HG03520 (cell line): ENCODE measurements around the gene KYAT1.
"Not testable (repeated sequence)": the region's sequence is repeated elsewhere in the genome, so short reads cannot be mapped to it uniquely, and the experiment has no call there.

Experiments
- ATAC-seq: cut with Tn5 transposase; IDR thresholded peaks from one replicate; pipeline ENCODE4 v1.9.1; 2021; ENCODE audit warnings: mild to moderate bottlenecking, moderate library complexity; ENCODE audit not compliant: unreplicated experiment

The KYAT1 gene

DNA sequence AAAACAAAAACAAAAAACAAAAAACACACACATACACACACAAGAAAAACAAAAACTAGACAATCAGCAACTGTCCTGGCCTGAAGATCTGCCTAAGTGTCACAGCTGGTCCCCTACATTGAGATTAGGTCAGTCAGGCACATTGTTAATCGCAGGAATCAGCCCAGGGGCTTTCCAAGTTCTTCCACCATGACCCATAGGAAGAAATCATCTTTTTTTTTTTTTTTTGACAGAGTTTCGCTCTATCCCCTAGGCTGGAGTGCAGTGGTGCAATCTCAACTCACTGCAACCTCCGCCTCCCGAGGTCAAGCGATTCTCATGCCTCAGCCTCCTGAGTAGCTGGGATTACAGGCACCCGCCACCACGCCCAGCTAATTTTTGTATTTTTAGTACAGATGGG lies 38.6 kb downstream of the KYAT1 start:
- ATAC-seq: not testable (repeated sequence)

DNA sequence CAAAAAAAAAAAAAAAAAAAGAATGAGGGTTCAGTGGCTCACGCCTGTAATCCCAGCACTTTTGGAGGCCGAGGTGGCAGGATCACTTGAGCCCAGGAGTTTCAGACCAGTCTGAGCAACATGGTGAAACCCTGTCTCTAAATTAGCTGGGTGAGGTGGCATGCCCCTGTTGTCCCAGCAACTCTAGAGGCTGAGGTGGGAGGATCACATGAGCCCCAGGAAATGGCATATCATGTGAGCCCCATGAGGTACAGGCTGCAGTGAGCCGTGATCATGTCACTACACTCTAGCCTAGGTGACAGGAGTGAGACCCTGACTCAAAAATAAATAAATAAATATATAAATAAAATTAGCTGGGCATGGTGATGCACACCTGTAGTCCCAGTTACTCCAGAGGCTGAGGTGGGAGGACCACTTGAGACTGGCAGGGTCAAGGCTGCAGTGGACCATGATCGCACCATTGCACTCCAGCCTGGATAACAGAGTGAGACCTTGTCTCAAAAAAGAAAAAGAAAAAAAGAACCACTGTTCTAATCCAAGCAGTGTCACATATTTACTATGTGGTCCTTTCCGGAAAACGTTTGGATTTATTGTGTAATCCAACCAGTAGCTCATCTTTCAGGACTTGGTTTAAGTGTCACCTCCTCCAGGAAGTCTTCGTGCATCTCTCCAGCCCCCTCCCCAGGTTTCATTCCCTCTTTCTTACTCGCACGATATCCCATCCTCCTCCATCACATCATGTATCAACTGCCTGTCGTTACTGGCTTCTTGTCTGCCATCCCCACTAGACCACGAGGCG lies 39.9 kb downstream of the KYAT1 start:
- ATAC-seq: no peak

DNA sequence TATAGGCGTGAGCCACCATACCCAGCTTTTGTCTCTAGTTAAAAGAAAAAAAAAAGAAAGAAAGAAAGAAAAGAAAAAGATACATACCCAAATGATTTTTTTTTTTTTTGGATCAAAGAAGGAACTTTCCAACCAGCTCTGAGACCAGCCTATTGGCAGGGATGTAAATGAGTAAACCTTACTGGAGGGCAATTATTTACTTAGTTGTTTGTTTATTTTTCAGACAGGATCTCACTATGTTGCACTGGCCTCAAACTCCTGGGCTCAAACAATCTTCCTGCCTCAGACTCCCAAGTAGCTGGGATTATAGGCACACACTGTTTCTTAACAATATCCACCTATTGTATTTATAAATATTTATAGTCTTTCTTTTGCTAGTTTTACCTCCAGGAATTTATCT lies 41.2 kb downstream of the KYAT1 start:
- ATAC-seq: no peak

DNA sequence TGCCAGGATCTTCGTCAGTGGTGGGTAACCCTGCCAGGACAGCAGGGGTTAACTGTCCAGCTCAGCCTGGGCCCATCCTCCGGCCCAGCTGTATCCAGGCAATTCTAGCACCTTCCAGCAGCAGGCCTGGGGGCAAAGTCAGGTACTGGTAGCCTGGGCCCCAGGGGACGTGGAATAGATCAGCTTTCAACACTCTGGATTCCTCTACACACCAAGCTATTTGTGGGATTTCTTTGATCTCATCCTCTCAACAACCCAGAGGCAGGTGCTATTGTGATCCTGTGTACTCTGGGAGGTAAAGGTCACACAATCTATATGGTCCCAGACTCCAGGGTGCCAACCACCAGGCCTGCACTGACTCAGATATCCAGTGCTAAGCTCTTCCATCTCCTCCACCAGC lies 43.4 kb downstream of the KYAT1 start:
- no peak for ATAC-seq

DNA sequence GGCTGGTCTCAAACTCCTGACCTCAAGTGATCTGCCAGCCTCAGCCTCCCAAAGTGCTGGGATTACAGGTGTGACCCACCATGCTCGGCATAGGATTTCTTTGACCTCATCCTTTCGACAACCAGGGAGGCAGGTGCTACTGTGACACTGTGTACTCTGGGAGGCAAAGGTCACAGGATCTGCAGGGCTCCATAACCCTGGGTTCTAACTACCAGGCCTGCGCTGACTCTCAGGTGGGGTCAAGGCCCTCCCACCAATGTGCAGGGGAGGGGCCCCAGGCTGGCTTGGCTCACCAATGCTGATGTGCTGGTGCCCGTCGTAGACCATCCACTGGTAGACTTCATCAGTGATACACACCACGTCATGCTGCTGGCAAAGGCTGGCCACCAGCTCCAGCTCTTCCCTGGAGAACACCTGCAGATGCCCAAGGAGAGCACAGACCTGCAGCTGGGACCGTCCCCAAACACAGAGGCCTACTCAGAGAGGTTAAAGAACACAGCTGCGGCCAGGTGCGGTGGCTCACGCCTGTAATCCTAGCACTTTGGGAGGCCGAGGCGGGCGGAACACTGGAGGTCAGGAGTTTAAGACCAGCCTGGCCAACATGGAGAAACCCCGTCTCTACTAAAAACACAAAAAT lies 45.1 kb downstream of the KYAT1 start:
- no peak for ATAC-seq

DNA sequence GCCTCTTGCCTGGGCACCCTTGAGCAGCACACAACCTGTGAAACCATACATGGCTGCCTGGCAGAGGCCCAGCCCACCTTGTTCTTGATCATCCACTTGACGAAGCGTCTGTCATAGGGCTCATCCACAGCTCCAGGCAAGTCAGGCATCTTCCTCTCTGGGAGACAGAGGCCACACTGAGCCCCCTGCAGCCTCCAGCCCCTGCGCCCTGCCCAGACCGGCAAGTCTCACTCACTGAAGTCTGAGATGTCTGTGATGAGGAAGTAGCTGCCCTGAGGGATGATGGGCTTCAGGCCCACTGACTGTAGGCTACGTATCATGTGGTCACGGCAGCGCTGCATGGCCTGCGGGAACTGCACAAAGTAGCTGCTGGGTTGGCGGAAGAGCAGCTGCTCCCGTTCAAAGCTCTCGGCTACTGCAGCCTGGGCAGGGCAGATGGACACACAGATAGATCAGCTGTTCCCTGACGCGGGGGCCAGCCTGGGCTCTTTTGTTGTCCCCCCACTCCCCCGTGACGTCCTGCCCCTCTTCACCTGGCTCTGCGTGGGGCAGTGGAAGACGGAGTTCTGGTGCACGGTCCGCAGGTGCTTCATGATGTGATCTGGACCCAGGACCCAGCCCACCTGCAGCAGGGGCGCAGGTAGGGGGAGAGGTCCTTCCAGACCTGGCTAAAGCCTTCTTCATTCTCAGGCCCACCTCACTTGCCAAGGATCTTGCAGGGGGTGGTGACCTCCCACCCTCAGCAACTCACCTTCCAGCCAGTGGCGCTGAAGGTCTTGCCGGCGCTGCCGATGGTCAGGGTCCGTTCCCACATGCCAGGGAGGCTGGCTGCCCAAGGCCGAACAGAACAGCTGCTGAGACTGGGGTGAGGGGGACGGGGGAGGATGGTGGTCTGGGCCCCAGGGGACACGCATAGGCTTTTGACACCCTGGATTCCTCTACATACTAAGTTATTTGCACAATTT lies 46.2 kb downstream of the KYAT1 start:
- ATAC-seq: no peak

DNA sequence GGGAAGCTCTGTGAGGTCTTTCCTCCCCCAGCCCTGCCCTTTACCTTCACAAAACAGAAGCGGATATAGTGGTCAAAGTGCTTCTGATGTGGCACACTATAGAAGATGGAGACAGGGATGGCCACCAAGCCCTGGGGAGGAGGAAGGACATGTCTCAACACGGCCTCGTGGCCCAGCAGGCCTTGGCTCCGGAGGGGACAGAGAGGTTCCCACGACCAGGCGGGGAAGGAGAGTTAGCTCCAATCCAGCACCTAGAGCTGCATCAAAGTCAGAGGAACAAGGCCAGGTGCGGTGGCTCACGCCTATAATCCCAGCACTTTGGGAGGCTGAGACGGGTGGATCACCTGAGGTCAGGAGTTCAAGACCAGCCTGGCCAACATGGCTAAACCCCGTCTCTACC lies 48.1 kb downstream of the KYAT1 start:
- no peak for ATAC-seq

DNA sequence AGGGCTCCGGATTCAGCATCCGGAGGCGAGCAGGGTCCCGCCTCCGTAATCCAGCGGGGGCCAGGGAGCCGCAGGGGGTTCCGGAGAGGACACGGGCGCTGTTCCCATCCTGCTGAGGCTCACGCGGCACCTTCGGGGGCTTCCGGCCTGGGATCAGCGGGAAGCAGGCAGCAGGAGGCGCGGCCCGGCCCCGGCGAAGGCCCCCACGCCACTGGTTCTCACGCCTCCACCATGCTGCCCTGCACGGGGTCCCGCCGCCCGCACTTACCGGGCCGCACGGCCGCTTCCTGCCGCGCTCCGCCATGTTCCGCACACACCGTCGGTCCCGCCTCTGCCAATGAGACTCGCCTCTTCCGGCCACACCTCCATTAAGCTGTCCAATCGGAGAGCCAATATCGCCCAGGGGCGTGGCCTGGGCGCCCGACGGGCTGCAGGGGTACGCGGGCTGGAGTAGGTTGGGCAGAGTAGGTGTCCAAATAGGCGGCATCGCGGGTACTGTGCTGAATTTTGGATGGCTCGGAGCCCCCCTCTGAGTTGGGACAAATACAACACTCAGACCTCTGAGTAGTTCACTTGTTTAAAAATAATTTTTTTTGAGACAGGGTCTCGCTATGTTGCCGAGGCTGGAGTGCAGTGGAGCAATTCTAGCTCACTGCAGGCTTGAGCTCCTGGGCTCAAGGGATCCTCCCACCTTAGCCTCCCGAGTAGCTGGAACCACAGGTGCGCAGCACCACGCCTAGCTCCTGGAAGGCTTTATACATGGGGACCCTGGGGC lies 52.1 kb downstream of the KYAT1 start, which contains the start of gene SPOUT1:
SPOUT1 (minus strand) TSS at position 318 of the 775 bp plus-strand sequence; CDS start at position 304, 14 bp downstream.
- peak; percentile 95 for ATAC-seq

DNA sequence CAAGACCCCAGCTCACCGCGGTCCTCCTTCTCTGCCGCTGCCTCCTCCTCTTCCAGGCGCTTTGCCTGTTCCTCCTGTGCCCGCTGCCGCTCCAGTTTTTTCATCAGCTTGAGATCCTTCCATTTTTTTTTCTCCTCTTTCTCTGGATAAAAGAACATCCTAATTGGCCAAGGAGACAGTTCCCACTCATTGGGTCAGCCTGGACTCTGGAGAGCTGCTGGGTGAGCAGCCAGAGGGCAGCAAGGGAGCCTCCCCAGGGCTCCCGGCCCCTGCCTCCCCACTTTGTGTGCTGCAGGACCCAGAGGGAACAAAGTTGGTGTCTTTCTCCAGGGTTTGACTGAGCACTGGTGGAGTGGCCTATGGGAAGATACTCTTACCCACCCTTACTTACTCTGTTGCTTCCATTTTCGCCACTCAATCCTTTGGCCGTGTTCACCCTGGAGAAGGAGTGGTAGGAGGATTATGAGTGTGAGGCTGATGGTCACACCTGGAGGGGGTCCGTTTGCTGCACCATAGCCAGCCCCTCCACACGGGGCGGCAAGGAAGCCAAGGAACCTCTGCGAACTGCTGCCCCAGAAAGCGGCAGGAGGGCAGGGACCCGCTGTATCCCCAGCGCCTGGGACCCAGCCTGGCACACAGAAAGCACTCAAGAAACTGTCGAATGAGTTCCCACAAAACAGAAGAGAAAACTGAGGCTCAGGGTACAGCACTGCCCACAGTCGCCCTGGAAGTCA lies 52.9 kb downstream of the KYAT1 start:
- ATAC-seq: no peak

DNA sequence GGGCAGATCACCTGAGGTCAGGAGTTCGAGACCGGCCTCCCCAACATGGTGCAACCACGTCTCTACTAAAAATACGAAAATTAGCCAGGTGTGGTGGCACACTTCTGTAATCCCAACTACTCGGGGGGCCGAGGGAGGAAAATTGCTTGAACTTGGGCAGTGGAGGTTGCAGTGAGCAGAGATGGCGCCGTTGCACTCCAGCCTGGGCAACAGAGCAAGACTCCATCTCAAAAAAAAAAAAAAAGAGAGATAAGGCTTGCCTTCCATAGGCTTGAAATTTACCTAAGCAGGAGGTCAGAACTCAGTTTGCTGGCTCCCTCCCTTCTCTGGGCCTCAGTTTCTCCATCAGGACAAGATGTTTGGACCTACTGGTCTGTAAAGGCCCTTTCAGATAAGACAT lies 53.5 kb downstream of the KYAT1 start:
- ATAC-seq: no peak

DNA sequence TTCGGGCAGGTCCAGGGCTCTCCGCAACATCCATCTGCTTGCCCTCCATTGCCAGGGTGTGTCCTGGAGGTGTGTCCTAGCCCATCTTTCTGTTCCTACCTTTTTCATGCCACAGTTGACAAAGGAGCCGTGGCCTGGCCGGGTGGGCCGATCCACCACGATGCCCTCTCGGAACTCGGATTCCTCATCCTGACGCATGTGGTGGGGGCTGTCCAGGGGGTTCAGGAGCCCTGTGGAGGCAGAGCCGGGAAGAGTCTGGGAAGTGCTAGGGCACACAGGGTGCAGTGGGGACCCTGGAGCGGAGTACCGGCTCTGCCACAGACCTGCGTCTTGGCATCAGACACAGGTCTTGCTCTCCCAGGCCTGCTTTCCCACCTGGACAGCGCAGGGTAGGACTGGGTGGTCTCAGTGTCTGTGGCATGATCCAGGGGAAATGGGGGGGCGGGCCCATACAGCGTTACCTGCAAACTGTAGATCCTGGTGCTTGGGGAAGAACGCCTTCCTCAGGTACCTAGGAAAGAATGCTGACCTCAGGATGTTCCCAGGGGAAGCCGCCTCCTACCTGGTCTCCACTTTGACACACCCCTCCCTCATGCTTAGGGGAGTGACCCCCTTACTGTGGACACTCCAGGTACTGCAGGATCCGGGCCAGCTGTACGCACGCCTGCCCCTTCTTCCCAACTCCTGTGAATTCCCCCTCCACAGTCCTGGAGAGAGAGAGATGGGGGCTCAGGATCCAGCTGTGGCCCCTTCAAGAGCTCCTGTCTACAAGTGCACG lies 55.6 kb downstream of the KYAT1 start:
- no peak for ATAC-seq

DNA sequence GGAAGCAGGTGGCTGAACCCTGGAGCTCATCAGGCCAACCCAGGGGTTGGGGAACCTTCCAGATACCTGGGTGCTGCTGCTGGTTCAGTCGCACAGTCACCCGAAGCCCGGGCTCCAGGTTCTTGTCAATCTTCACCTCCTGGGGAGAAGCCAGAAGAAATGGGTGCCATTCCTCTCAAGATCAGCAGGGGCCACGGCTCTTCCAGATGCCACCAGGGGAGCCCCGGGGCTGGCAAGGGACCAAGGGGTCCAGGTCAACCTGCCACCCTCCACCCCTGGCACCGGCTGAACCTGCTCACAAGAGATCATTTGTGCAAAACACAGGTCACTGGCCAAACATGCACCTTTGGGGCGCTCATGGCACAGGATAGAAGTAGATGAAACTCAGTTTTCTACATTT lies 56.8 kb downstream of the KYAT1 start:
- no peak for ATAC-seq

DNA sequence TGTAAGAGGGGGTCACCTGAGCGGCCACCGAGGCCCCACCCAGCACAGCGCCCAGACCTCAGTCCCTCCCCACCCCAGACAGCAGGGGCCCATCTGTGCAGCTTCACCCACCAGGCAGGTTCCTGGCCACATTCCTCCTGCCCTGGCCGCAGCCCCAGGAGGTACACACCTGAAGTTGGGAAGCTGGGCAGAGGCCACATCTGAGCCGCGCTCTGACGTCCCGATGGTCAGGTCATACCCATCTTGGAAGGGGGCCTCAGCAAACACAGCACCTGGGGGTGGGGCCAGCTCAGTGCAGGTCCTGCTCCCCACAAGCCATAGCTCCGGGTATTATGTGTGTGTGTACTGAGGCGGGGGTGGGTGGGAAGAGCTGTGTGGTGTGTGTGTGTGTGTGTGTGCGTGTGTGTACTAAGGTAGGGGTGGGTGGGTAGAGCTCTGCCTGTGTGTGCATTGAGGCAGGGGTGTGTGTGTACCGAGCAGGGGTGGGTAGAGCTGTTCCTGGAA lies 57.8 kb downstream of the KYAT1 start:
- no peak for ATAC-seq

DNA sequence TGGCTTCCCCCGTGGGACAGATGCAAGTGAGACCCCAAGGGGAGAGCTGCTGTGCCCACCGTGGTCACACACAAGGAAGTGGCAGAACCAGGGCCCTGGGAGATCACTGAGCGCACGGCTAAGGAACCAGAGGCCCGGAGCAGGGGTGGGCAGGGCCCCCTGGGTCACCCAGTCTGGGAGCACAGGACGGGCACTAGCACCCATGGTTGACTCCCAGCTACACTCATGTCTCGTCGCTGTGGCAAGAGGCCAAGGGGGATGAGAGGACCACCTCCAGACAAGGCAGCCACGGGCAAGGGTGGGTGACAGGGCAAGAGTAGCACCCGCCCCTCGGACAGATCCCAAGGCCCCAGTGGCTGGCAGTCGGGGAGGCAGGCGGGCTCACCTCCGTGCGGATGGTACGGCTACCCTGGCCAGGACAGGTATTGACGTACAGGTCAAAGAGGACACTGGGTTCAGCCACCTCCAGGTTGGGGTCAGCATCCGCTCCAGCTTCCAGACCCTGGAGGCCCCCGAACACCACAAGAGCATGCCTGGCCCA lies 58.3 kb downstream of the KYAT1 start:
- no peak for ATAC-seq

DNA sequence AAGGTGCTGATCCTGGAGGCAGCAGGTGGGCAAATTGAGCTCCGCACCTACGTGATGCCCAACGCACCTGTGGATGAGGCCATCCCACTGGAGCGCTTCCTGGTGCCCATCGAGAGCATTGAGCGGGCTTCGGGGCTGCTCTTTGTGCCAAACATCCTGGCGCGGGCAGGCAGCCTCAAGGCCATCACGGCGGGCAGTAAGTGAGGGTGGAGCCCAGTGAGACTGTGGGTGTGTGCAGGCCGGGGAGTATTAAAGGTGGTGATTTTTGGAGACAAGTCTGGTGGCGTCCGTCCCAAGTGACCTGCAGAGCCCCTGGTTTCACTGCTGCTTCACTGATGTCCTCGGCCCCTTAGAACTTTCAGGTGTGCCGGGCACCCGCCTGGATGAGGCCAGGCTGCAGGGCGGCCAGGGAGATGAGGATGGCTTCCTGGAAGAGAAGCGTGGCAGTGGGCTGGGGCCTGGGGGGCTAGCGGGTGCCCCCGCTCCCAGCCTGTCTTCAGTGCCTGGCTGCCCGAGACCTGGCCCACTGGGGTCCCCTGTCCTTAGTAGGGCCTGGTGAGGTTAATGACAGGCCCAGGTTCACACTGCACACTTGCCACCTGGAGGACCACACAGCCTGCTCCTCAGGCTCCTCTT lies 59.2 kb downstream of the KYAT1 start:
- no peak for ATAC-seq

DNA sequence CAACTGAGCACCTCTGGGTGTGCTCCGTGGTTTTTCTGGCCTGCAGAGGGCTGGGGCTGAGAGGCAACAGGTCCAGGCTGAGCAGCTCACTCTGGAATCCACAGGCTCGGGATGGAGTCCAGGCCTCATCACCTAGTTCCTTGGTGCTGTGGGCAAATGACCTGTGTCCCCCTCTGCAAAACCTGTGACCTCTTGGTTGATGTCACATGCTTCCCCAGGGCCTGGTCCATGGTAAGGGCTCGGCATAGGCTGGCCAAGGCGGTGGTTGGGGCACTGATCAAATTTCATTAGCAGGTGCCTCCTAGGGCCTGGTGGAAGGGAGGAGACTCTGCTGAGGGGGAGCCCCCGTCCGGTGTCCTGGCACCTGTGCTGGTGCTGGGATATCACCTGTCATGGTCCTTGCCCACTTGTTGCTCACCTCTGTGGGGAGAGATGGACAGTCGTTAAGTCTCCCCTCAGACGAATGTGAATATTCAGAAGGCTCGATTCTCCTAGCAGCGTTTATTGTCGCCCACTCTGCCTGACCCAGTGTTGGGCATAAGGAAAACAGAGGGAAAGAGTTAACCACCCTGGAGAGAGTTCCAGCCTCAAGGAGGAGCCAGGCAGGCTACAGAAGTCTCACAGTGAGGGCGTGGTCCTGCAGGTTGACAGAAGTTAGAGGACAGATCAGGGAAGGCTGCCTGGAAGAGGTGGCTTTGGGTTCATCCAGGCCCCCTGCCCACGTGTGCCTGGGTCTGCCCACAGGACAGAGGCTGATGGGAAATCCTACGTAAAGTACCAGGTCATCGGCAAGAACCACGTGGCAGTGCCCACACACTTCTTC lies 60.0 kb downstream of the KYAT1 start:
- no peak for ATAC-seq
